ENCODE results near the gene TMEM225B.
A peak's percentile ranks its signal among the peaks of the same experiment; 100 is the strongest.
"Not testable (repeated sequence)": the region's sequence is repeated elsewhere in the genome, so short reads cannot be mapped to it uniquely, and the experiment has no call there.

Gene TMEM225B

GRCh38 chr7:99580778-99581332 is 17.2 kb upstream of the TMEM225B start:
- H3K9ac ChIP-seq (ENCODE audit: low read depth, low read length); H3K9me3 ChIP-seq (replicated peaks; ENCODE audit: low read length); H3K27me3 ChIP-seq (ENCODE audit: control insufficient read depth, insufficient read depth, low read length); H3K36me3 ChIP-seq (ENCODE audit: insufficient read depth, low read length); H3K4me1 ChIP-seq (ENCODE audit: control insufficient read depth, insufficient read depth, low read length): not testable (repeated sequence)
- Histone ChIP-seq H3K4me2 (ENCODE audit: low read length) (peak overlapping the region; percentile 97), H3K4me3 (ENCODE audit: low read length) (peak overlapping the region; percentile 74)

GRCh38 chr7:99588868-99589267 is 9.2 kb upstream of the TMEM225B start:
- Histone ChIP-seq H3K4me1 (ENCODE audit: control insufficient read depth, insufficient read depth, low read length) (no peaks in the 10 kb centered on the region), H3K9ac (ENCODE audit: low read depth, low read length) (no peak overlapping the region), H3K9me3 (replicated peaks; ENCODE audit: low read length) (no peaks in the 10 kb centered on the region), H3K36me3 (ENCODE audit: insufficient read depth, low read length) (no peaks in the 10 kb centered on the region), H3K4me3 (ENCODE audit: low read length) (no peak overlapping the region), H3K4me2 (ENCODE audit: low read length) (no peak overlapping the region), H3K27me3 (ENCODE audit: control insufficient read depth, insufficient read depth, low read length) (no peaks in the 10 kb centered on the region)

GRCh38 chr7:99594948-99595745 is 2.9 kb upstream of the TMEM225B start:
- H3K9ac ChIP-seq (ENCODE audit: low read depth, low read length), result no peak overlapping the region
- no peak overlapping the region for H3K4me3 ChIP-seq (ENCODE audit: low read length)
- no peaks in the 10 kb centered on the region for H3K9me3 ChIP-seq (replicated peaks; ENCODE audit: low read length)
- no peaks in the 10 kb centered on the region for H3K36me3 ChIP-seq (ENCODE audit: insufficient read depth, low read length)
- no peaks in the 10 kb centered on the region for H3K4me1 ChIP-seq (ENCODE audit: control insufficient read depth, insufficient read depth, low read length)
- H3K4me2 ChIP-seq (ENCODE audit: low read length), result no peak overlapping the region
- H3K27me3 ChIP-seq (ENCODE audit: control insufficient read depth, insufficient read depth, low read length), result no peaks in the 10 kb centered on the region

GRCh38 chr7:99596408-99596955 is 1.6 kb upstream of the TMEM225B start:
- Histone ChIP-seq H3K4me3 (ENCODE audit: low read length) (no peak overlapping the region), H3K9ac (ENCODE audit: low read depth, low read length) (no peak overlapping the region), H3K9me3 (replicated peaks; ENCODE audit: low read length) (no peaks in the 10 kb centered on the region), H3K4me1 (ENCODE audit: control insufficient read depth, insufficient read depth, low read length) (no peaks in the 10 kb centered on the region), H3K27me3 (ENCODE audit: control insufficient read depth, insufficient read depth, low read length) (no peaks in the 10 kb centered on the region), H3K36me3 (ENCODE audit: insufficient read depth, low read length) (no peaks in the 10 kb centered on the region), H3K4me2 (ENCODE audit: low read length) (no peak overlapping the region)

GRCh38 chr7:99599836-99600235 is 1.8 kb downstream of the TMEM225B start:
- no peaks in the 10 kb centered on the region for H3K4me1 ChIP-seq (ENCODE audit: control insufficient read depth, insufficient read depth, low read length)
- H3K27me3 ChIP-seq (ENCODE audit: control insufficient read depth, insufficient read depth, low read length), result no peaks in the 10 kb centered on the region
- no peaks in the 10 kb centered on the region for H3K36me3 ChIP-seq (ENCODE audit: insufficient read depth, low read length)
- H3K9me3 ChIP-seq (replicated peaks; ENCODE audit: low read length), result no peaks in the 10 kb centered on the region
- no peak overlapping the region for H3K4me3 ChIP-seq (ENCODE audit: low read length)
- H3K4me2 ChIP-seq (ENCODE audit: low read length), result no peak overlapping the region
- no peak overlapping the region for H3K9ac ChIP-seq (ENCODE audit: low read depth, low read length)

- no peak overlapping the region for H3K4me3 ChIP-seq (ENCODE audit: low read length)
- H3K36me3 ChIP-seq (ENCODE audit: insufficient read depth, low read length), result no peaks in the 10 kb centered on the region
- H3K9me3 ChIP-seq (replicated peaks; ENCODE audit: low read length), result no peaks in the 10 kb centered on the region
- H3K4me1 ChIP-seq (ENCODE audit: control insufficient read depth, insufficient read depth, low read length), result no peaks in the 10 kb centered on the region
- H3K4me2 ChIP-seq (ENCODE audit: low read length), result no peak overlapping the region
- peaks cover 4% of the 10 kb centered on the region for H3K27me3 ChIP-seq (ENCODE audit: control insufficient read depth, insufficient read depth, low read length)
- H3K9ac ChIP-seq (ENCODE audit: low read depth, low read length), result no peak overlapping the region
Measured at GRCh38 chr7:99601656-99602310, 3.7 kb downstream of the TMEM225B start.

GRCh38 chr7:99605527-99605926 is 7.5 kb downstream of the TMEM225B start:
- no peak overlapping the region for H3K4me2 ChIP-seq (ENCODE audit: low read length)
- H3K9ac ChIP-seq (ENCODE audit: low read depth, low read length), result no peak overlapping the region
- no peak overlapping the region for H3K4me3 ChIP-seq (ENCODE audit: low read length)
- no peaks in the 10 kb centered on the region for H3K36me3 ChIP-seq (ENCODE audit: insufficient read depth, low read length)
- no peaks in the 10 kb centered on the region for H3K4me1 ChIP-seq (ENCODE audit: control insufficient read depth, insufficient read depth, low read length)
- no peaks in the 10 kb centered on the region for H3K9me3 ChIP-seq (replicated peaks; ENCODE audit: low read length)
- peaks cover 19% of the 10 kb centered on the region for H3K27me3 ChIP-seq (ENCODE audit: control insufficient read depth, insufficient read depth, low read length)

- no peaks in the 10 kb centered on the region for H3K9me3 ChIP-seq (replicated peaks; ENCODE audit: low read length)
- no peaks in the 10 kb centered on the region for H3K4me1 ChIP-seq (ENCODE audit: control insufficient read depth, insufficient read depth, low read length)
- peaks cover 19% of the 10 kb centered on the region for H3K27me3 ChIP-seq (ENCODE audit: control insufficient read depth, insufficient read depth, low read length)
- H3K9ac ChIP-seq (ENCODE audit: low read depth, low read length), result no peak overlapping the region
- no peaks in the 10 kb centered on the region for H3K36me3 ChIP-seq (ENCODE audit: insufficient read depth, low read length)
- H3K4me3 ChIP-seq (ENCODE audit: low read length), result no peak overlapping the region
- H3K4me2 ChIP-seq (ENCODE audit: low read length), result no peak overlapping the region
Measured at GRCh38 chr7:99606531-99606930, 8.5 kb downstream of the TMEM225B start.

GRCh38 chr7:99607548-99607947 is 9.5 kb downstream of the TMEM225B start:
- Histone ChIP-seq H3K27me3 (ENCODE audit: control insufficient read depth, insufficient read depth, low read length) (peaks cover 19% of the 10 kb centered on the region), H3K4me2 (ENCODE audit: low read length) (no peak overlapping the region), H3K9me3 (replicated peaks; ENCODE audit: low read length) (no peaks in the 10 kb centered on the region), H3K4me3 (ENCODE audit: low read length) (no peak overlapping the region), H3K9ac (ENCODE audit: low read depth, low read length) (no peak overlapping the region), H3K36me3 (ENCODE audit: insufficient read depth, low read length) (no peaks in the 10 kb centered on the region), H3K4me1 (ENCODE audit: control insufficient read depth, insufficient read depth, low read length) (no peaks in the 10 kb centered on the region)

- Histone ChIP-seq H3K4me2 (ENCODE audit: low read length) (no peak overlapping the region), H3K9me3 (replicated peaks; ENCODE audit: low read length) (no peaks in the 10 kb centered on the region)
Measured at GRCh38 chr7:99614495-99614894, 16.4 kb downstream of the TMEM225B start.

GRCh38 chr7:99615989-99616358 is 17.9 kb downstream of the TMEM225B start:
- Histone ChIP-seq H3K4me2 (ENCODE audit: low read length) (peak overlapping the region; percentile 90), H3K4me3 (ENCODE audit: low read length) (peak overlapping the region; percentile 89), H3K27me3 (ENCODE audit: control insufficient read depth, insufficient read depth, low read length) (no peaks in the 10 kb centered on the region), H3K4me1 (ENCODE audit: control insufficient read depth, insufficient read depth, low read length) (peaks cover 15% of the 10 kb centered on the region), H3K9me3 (replicated peaks; ENCODE audit: low read length) (no peaks in the 10 kb centered on the region), H3K9ac (ENCODE audit: low read depth, low read length) (peak overlapping the region; percentile 88), H3K36me3 (ENCODE audit: insufficient read depth, low read length) (peaks cover 21% of the 10 kb centered on the region)

More at GRCh38 chr7:99614495-99614894, 16.4 kb downstream of the TMEM225B start:
- Histone ChIP-seq H3K36me3 (ENCODE audit: insufficient read depth, low read length) (peaks cover 7% of the 10 kb centered on the region), H3K27me3 (ENCODE audit: control insufficient read depth, insufficient read depth, low read length) (peaks cover 7% of the 10 kb centered on the region), H3K4me3 (ENCODE audit: low read length) (no peak overlapping the region), H3K9ac (ENCODE audit: low read depth, low read length) (no peak overlapping the region), H3K4me1 (ENCODE audit: control insufficient read depth, insufficient read depth, low read length) (peaks cover 15% of the 10 kb centered on the region)

All from skeletal muscle satellite cell (primary cell).